Chondrocyte (in vitro differentiated cells): Measurements from ENCODE around the gene HYAL4. TPM values are rescaled to one million over a fixed set of nuclear protein-coding genes. Genes with fewer than 3 reads are reported as not detected.
A peak's percentile ranks its signal among the peaks of the same experiment; 100 is the strongest.

Source experiments
- DNase-seq: peaks from one replicate; pipeline ENCODE4 v3.0.0; 2021; ENCODE audit warnings: mixed read lengths, low spot score
- H3K27ac Mint-ChIP-seq: one replicate; pipeline ENCODE4 v1.8.0; 2021; ENCODE audit warnings: mild to moderate bottlenecking, moderate library complexity, mixed read lengths; ENCODE audit not compliant: unreplicated experiment
- H3K27me3 Mint-ChIP-seq: 2 replicates; pipeline ENCODE4 v1.8.0; 2021; ENCODE audit warnings: low read depth, mixed read lengths
- H3K36me3 Mint-ChIP-seq: 2 replicates; pipeline ENCODE4 v1.8.0; 2021; ENCODE audit warnings: low read depth, mixed read lengths
- H3K4me1 Mint-ChIP-seq: 2 replicates; pipeline ENCODE4 v1.8.0; 2021; ENCODE audit warnings: low read depth, mild to moderate bottlenecking, mixed read lengths
- H3K4me3 Mint-ChIP-seq: one replicate; pipeline ENCODE4 v1.8.0; 2021; ENCODE audit warnings: mild to moderate bottlenecking, moderate library complexity, mixed read lengths; ENCODE audit not compliant: unreplicated experiment
- H3K9me3 Mint-ChIP-seq: 2 replicates; pipeline ENCODE4 v1.8.0; 2021; ENCODE audit warnings: low read depth, mixed read lengths
- total RNA-seq: library from RNA; stranded (reverse); gene quantifications from 3 replicates; pipeline ENCODE4 v1.2.1, GENCODE V29; 2021
- TF ChIP-seq, protein P1 (sequence below): fragments of 200-600 bp; sonication (generic); IDR thresholded peaks from 2 replicates; pipeline ENCODE4 v1.5.0; 2021; ENCODE audit warnings: antibody characterized with exemption, mild to moderate bottlenecking, moderate library complexity

HYAL4 gene
- total RNA-seq, 1 donor from 2014 or later: not detected

DNA sequence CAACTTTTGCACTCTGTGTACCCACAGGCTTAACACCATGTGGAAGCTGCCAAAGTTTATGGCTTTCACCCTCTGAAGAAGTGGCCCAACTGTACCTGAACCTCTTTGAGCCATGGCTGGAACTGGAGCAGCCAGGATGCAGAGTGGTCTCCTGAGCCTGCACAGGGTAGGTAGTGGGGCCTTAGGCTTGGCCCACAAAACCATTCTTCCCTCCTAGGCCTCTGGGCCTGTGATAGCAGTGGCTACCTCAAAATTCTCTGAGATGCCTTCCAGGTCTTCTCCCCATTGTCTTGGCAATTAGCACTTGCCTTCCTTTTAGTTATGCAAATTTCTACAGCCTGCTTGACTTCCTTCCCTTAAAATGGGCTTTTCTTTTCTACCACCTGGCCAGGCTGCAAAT lies 60.7 kb downstream of the HYAL4 start:
- Mint-ChIP-seq H3K27ac (no peak overlapping the region), H3K27me3 (peaks cover 11% of the 10 kb centered on the region), H3K4me1 (peaks cover 12% of the 10 kb centered on the region), H3K36me3 (peaks cover 4% of the 10 kb centered on the region), H3K9me3 (peaks cover 9% of the 10 kb centered on the region), H3K4me3 (no peak overlapping the region)
- no peak for DNase-seq
- TF ChIP-seq, protein P1, sequence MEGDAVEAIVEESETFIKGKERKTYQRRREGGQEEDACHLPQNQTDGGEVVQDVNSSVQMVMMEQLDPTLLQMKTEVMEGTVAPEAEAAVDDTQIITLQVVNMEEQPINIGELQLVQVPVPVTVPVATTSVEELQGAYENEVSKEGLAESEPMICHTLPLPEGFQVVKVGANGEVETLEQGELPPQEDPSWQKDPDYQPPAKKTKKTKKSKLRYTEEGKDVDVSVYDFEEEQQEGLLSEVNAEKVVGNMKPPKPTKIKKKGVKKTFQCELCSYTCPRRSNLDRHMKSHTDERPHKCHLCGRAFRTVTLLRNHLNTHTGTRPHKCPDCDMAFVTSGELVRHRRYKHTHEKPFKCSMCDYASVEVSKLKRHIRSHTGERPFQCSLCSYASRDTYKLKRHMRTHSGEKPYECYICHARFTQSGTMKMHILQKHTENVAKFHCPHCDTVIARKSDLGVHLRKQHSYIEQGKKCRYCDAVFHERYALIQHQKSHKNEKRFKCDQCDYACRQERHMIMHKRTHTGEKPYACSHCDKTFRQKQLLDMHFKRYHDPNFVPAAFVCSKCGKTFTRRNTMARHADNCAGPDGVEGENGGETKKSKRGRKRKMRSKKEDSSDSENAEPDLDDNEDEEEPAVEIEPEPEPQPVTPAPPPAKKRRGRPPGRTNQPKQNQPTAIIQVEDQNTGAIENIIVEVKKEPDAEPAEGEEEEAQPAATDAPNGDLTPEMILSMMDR: no peak

DNA sequence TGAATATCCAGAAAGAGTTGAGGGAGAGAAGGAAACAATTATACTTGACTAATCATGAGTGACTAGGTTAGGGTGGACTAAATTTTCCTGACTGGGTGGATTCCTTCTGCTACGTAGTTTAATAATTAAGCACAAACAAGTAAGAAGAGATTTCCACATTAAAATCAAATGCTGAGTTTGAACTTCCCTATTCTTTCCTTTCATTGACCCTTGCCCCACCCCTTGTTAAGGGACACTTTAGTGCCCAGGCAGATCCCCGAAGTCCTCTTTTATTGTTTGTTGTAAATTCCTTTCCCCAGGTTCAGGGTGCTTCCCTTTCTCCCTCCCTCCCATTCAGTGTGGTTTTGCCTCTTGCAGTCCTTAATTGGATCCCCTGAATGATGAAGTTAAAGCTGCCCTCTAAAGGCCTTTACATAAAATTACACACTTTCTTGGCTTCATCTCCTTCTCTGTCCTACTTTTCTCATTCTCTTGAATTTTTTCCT lies 71.3 kb downstream of the HYAL4 start:
- TF ChIP-seq, protein P1: peak; percentile 74
- no peak for DNase-seq
- H3K27me3 Mint-ChIP-seq: peaks cover 2% of the 10 kb centered on the region
- no peak overlapping the region for H3K4me3 Mint-ChIP-seq
- no peaks in the 10 kb centered on the region for H3K9me3 Mint-ChIP-seq
- no peaks in the 10 kb centered on the region for H3K4me1 Mint-ChIP-seq
- H3K27ac Mint-ChIP-seq: no peak overlapping the region
- H3K36me3 Mint-ChIP-seq: no peaks in the 10 kb centered on the region

DNA sequence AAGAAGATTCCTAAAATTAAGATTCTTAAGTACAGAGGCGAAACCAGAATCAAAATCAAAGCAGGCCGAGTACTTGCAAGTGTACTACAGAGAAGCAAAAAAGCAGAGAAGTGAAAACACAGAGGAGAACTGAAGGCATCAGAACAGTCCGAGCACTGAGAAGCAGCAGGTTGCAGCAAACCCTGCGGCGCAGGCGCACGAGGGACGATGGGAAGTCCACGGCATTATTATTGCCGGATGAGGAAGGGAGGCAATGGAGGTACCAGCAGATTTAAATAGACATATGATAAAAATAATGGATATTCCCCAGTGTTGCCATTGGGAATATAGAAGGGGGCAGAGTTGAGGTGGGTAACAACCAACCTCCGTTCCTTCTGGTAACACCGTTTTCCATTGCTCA lies 72.9 kb downstream of the HYAL4 start:
- peaks cover 2% of the 10 kb centered on the region for H3K27me3 Mint-ChIP-seq
- H3K27ac Mint-ChIP-seq: no peak overlapping the region
- no peak overlapping the region for H3K4me3 Mint-ChIP-seq
- no peaks in the 10 kb centered on the region for H3K9me3 Mint-ChIP-seq
- H3K4me1 Mint-ChIP-seq: no peaks in the 10 kb centered on the region
- TF ChIP-seq, protein P1: no peak
- H3K36me3 Mint-ChIP-seq: no peaks in the 10 kb centered on the region
- no peak for DNase-seq

DNA sequence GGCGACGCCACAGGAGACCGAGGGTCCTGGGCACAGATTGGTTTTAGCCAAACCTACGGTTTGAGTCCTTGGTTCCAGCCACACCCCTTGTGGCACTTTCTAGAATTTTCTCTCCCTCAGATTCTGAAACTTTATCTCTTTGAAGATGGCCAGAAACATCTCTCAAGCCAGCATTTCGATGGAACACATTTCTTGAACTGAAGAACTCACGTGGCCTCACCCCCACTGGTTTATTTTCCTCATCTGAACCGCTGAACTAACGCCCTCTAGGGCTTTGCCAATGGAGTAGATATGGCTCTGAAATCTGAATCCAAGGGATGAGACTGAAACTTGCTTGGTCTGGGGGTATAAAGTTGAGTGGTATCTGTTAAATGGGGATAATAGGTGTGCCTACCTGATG lies 73.3 kb downstream of the HYAL4 start:
- peaks cover 2% of the 10 kb centered on the region for H3K27me3 Mint-ChIP-seq
- no peak overlapping the region for H3K27ac Mint-ChIP-seq
- H3K9me3 Mint-ChIP-seq: no peaks in the 10 kb centered on the region
- H3K4me1 Mint-ChIP-seq: no peaks in the 10 kb centered on the region
- H3K36me3 Mint-ChIP-seq: no peaks in the 10 kb centered on the region
- DNase-seq: no peak
- TF ChIP-seq, protein P1: no peak
- no peak overlapping the region for H3K4me3 Mint-ChIP-seq

DNA sequence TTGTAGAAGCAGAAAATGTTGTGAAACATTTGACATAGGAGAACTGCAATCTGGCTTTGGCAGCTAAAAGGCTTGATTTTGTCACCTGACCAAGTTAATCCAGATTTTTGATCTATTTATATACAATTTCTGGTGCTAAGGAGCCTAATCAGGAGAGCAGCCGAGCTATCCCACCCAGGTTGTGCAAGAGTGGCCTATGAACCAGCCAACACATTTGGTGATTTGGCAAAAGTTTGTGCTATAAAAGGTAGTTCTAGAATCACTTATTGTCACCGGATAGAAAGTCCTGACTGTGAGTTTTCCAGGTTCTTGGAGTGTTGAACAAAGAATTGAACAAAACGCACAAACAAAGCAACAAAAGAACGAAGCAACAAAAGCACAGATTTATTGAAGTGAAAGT lies 78.6 kb downstream of the HYAL4 start:
- H3K27me3 Mint-ChIP-seq: peaks cover 6% of the 10 kb centered on the region
- DNase-seq: no peak
- H3K4me3 Mint-ChIP-seq: no peak overlapping the region
- TF ChIP-seq, protein P1: no peak
- no peak overlapping the region for H3K27ac Mint-ChIP-seq
- H3K36me3 Mint-ChIP-seq: no peaks in the 10 kb centered on the region
- no peaks in the 10 kb centered on the region for H3K4me1 Mint-ChIP-seq
- H3K9me3 Mint-ChIP-seq: no peaks in the 10 kb centered on the region
